ENCODE data around the gene HYAL1. TPM values are rescaled to one million over a fixed set of nuclear protein-coding genes. Genes with fewer than 3 reads are reported as not detected.

The HYAL1 gene
- total RNA-seq, 2 donors from 2014 or later: 2.0 TPM

DNA sequence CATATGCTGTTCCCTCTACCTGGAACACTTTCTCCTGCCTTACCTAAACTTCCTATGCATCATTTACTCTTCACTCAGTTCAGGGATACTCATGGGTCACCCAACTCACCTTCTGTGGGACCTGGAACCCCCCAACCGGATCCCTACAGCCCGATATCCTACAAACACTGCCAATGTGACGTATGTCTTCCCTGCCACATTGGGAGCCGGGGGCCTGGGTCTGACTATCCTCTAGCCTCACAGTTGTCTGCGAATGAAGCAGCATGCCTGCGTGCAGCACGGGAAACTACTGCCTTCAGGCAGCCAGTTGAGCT lies 46.8 kb upstream of the HYAL1 start:
- Histone ChIP-seq H3K4me3 (peak overlapping the region; percentile 73 to 91), H3K36me3 (no peaks in the 10 kb centered on the region), H3K4me1 (replicated peaks) (peaks cover 18% of the 10 kb centered on the region), H3K27ac (peak overlapping the region; percentile 94 to 96), H3K9me3 (no peaks in the 10 kb centered on the region), H3K27me3 (replicated peaks; ENCODE audit: insufficient read depth) (no peaks in the 10 kb centered on the region)
- no peak for DNase-seq (ENCODE audit: low spot score)
- intact Hi-C loops (cut with DNase I): loop anchor here (10.0 kb wide), 1 partner anchor 1035 kb away; the partner anchor contains the start of gene MANF
- TF ChIP-seq CTCF (IDR thresholded peaks at IDR 0.05) (no peak), POLR2A (IDR thresholded peaks at IDR 0.05) (no peak), POLR2AphosphoS5 (IDR thresholded peaks at IDR 0.05) (no peak)
- 2% methylated on average over 7 of the region's 7 CpGs for WGBS

- H3K4me1 ChIP-seq (replicated peaks): peaks cover 18% of the 10 kb centered on the region
- H3K9me3 ChIP-seq: no peaks in the 10 kb centered on the region
- WGBS: 24% methylated on average over 14 of the region's 14 CpGs
- TF ChIP-seq POLR2A (IDR thresholded peaks at IDR 0.05) (no peak), CTCF (IDR thresholded peaks at IDR 0.05) (peak; percentile 14 to 71 (median 52)), POLR2AphosphoS5 (IDR thresholded peaks at IDR 0.05) (peak; percentile 73)
- intact Hi-C loops (cut with DNase I): loop anchor here (2.0 to 10.0 kb wide), 2 partner anchors 196 to 1058 kb away; no protein-coding TSS in a partner anchor
- no peak overlapping the region for H3K4me3 ChIP-seq
- H3K27me3 ChIP-seq (replicated peaks; ENCODE audit: insufficient read depth): no peaks in the 10 kb centered on the region
- peak; percentile 73 for DNase-seq (ENCODE audit: low spot score)
- H3K27ac ChIP-seq: peak overlapping the region in 1 of 2 donors; percentile 31
- no peaks in the 10 kb centered on the region for H3K36me3 ChIP-seq
Measured at GRCh38 chr3:50347187-50347813, 43.9 kb upstream of the HYAL1 start.

DNA sequence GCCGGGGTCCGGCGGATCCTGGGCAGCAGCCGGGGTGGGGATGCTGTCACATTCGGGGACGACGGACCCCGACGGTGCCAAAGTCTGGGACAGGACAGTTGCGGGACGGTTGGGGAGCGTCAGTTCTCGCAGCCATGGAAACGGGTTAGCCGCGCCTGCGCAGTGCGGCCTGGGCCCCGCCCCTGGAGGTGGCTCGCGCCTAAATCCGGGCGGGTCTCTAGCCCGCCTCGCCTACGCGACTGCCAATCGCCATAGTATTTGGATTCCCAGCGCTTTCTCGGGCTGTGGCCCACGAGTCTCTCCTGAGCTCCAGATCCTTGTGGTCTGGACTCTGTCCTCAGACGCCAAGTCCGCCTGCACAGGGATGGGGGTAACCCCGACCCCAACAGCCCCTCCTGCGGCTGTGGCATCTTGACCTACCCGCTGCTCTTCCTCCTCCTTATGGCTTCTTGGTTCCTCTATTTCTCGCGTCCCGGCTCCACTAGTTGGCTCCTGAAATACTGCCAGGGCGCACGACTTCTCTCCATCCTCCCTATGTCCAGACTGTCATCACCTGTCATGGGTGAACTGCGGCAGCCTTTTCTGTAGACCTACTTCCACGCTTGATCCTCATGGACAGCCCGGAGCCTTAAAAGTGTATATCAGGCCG lies 42.3 kb upstream of the HYAL1 start, which contains the start of gene ZMYND10:
ZMYND10 (minus strand) TSS at position 147 of the 649 bp plus-strand sequence. CDS start 153 bp downstream, outside the sequence.
- H3K4me1 ChIP-seq (replicated peaks): peaks cover 10% of the 10 kb centered on the region
- DNase-seq (ENCODE audit: low spot score): peak; percentile 43
- 12% methylated on average over 41 of the region's 45 CpGs for WGBS
- no peaks in the 10 kb centered on the region for H3K27me3 ChIP-seq (replicated peaks; ENCODE audit: insufficient read depth)
- intact Hi-C loops (cut with DNase I): loop anchor here (2.0 to 10.0 kb wide), 2 partner anchors 197 to 1059 kb away; no protein-coding TSS in a partner anchor
- H3K9me3 ChIP-seq: no peaks in the 10 kb centered on the region
- peak within 1 kb of the TSS; percentile 9 to 33 for H3K4me3 ChIP-seq
- peak within 1 kb of the TSS in 1 of 2 donors; percentile 14 for H3K27ac ChIP-seq
- H3K36me3 ChIP-seq: no peaks in the 10 kb centered on the region
- TF ChIP-seq CTCF (IDR thresholded peaks at IDR 0.05): no peak
- TF ChIP-seq POLR2A (IDR thresholded peaks at IDR 0.05): no peak
- TF ChIP-seq POLR2AphosphoS5 (IDR thresholded peaks at IDR 0.05): peak; percentile 27

DNA sequence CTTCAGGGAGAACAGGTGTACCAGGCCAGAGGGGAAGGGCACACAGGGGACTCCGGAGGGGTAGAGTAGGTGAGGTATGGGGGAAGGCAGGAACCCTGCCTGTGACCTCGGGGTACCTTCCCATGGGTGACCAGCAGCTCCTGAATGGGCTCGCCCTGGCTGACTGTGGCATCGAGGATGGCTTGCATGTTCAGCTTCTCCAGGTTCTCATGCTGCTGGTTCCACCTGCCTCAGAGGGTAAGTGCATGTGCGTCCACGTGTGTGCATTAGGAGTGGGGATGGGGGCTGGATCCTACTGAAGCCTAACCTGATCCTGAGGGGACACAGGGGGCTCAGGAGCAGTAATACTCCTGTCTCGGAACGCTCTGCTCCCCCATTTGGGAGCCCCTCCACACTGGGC lies 41.6 kb upstream of the HYAL1 start:
- H3K27ac ChIP-seq: no peak overlapping the region
- peaks cover 10% of the 10 kb centered on the region for H3K4me1 ChIP-seq (replicated peaks)
- no peaks in the 10 kb centered on the region for H3K9me3 ChIP-seq
- no peaks in the 10 kb centered on the region for H3K36me3 ChIP-seq
- peak overlapping the region; percentile 9 to 33 for H3K4me3 ChIP-seq
- H3K27me3 ChIP-seq (replicated peaks; ENCODE audit: insufficient read depth): no peaks in the 10 kb centered on the region
- no peak for DNase-seq (ENCODE audit: low spot score)
- TF ChIP-seq POLR2AphosphoS5 (IDR thresholded peaks at IDR 0.05) (no peak), POLR2A (IDR thresholded peaks at IDR 0.05) (no peak), CTCF (IDR thresholded peaks at IDR 0.05) (no peak)
- intact Hi-C loops (cut with DNase I): loop anchor here (10.0 kb wide), 1 partner anchor 1060 kb away; no protein-coding TSS in a partner anchor
- 55% methylated on average over 6 of the region's 8 CpGs for WGBS

Data from prostate gland (tissue), 2 donors.